HepG2 (cell line): ENCODE data around the gene JAG1. TPM values are rescaled to one million over a fixed set of nuclear protein-coding genes. Genes with fewer than 3 reads are reported as not detected.

Experiments used
- ATAC-seq: fragments of 200-7000 bp; cut with Tn5 transposase; 3 replicates; pipeline ENCODE4 v1.9.1; 2020; ENCODE audit warnings: mild to moderate bottlenecking, moderate library complexity
- BruUV-seq: library from RNA; stranded (reverse); fragments of 400-500 nt; replicated peaks from 2 replicates; lab custom pipeline; 2021; lab: Mats Ljungman, UMichigan
- CTCF ChIA-PET: fragments of 300-600 bp; formaldehyde crosslinking; extraction: SDS; loops from one replicate; lab custom pipeline; 2021; ENCODE audit warnings: low total read pairs, inconsistent platforms, low intra/inter-chr PET ratio; lab: Yijun Ruan, JAX
- POLR2A ChIA-PET: fragments of 350-600 bp; sonication (Branson Sonifier 250); formaldehyde crosslinking; loops from one replicate; lab custom pipeline; 2020; ENCODE audit warnings: antibody characterized with exemption, inconsistent platforms; lab: Yijun Ruan, JAX
- DNase-seq: peaks from one replicate; pipeline ENCODE4 v3.0.0-alpha.2; 2015; ENCODE audit warnings: low spot score
- FAIRE-seq: peaks from 3 replicates; lab custom pipeline; 2011; peaks lifted over from hg19 to GRCh38; lab: Jason Lieb, UNC
- H2AFZ ChIP-seq: one replicate; pipeline ENCODE4 v1.6.1; 2011; ENCODE audit warnings: low read length, inconsistent platforms
- H3K27ac ChIP-seq: fragments of 300-600 bp; 3 replicates; pipeline ENCODE4 v1.8.0; 2011; ENCODE audit warnings: mixed run types, mild to moderate bottlenecking, mixed read lengths, low read length, inconsistent platforms; ENCODE audit not compliant: insufficient read depth; ENCODE audit errors: extremely low read length
- H3K27me3 ChIP-seq, 2 experiments: fragments of 200-600 bp in 1 of 2; 2 replicates in 1 of 2; 3 replicates in 1 of 2; pipeline versions ENCODE4 v1.6.0 to v1.8.0; 2011; ENCODE audit warnings: low read length in 2 of 2, mild to moderate bottlenecking in 2 of 2, moderate library complexity in 2 of 2, inconsistent platforms in 1 of 2; ENCODE audit not compliant: insufficient read depth in 2 of 2, control insufficient read depth in 1 of 2
- H3K36me3 ChIP-seq, 2 experiments: fragments of 200-600 bp in 1 of 2; replicated peaks in 1 of 2; 2 replicates in 1 of 2; 3 replicates in 1 of 2; pipeline versions ENCODE4 v1.5.1 to v1.8.0; 2011; ENCODE audit warnings: low read length in 2 of 2, inconsistent platforms in 1 of 2; ENCODE audit not compliant: insufficient read depth in 2 of 2, control insufficient read depth in 1 of 2
- H3K4me1 ChIP-seq: 2 replicates; pipeline ENCODE4 v1.5.1; 2012; ENCODE audit warnings: low read length, inconsistent platforms; ENCODE audit not compliant: insufficient read depth
- H3K4me2 ChIP-seq: 2 replicates; pipeline ENCODE4 v1.6.0; 2011; ENCODE audit warnings: low read depth, low read length, inconsistent platforms
- H3K4me3 ChIP-seq, 3 experiments: fragments of 200-600 bp in 1 of 3; sonication (generic), shearing (Covaris generic) in 1 of 3; replicated peaks in 1 of 3; 2 replicates each; pipeline ENCODE4 v1.5.1; 2011 to 2016; ENCODE audit warnings: low read length in 3 of 3, inconsistent platforms in 2 of 3, low read depth in 2 of 3, mild to moderate bottlenecking in 2 of 3, control low read depth in 1 of 3, mixed read lengths in 1 of 3; ENCODE audit not compliant: insufficient read depth in 1 of 3
- H3K79me2 ChIP-seq: one replicate; pipeline ENCODE4 v1.6.1; 2011; ENCODE audit warnings: low read length, inconsistent platforms; ENCODE audit not compliant: insufficient read depth
- H3K9ac ChIP-seq: 2 replicates; pipeline ENCODE4 v1.6.0; 2011; ENCODE audit warnings: mild to moderate bottlenecking, low read depth, low read length, inconsistent platforms; ENCODE audit not compliant: insufficient read depth
- H3K9me3 ChIP-seq: 2 replicates; pipeline ENCODE4 v1.5.1; 2012; ENCODE audit warnings: mild to moderate bottlenecking, low read length
- H4K20me1 ChIP-seq: 2 replicates; pipeline ENCODE4 v1.6.0; 2011; ENCODE audit warnings: inconsistent platforms, mild to moderate bottlenecking, low read length, moderate library complexity; ENCODE audit not compliant: insufficient read depth
- AGO2 ChIP-seq: fragments of 200-400 bp; formaldehyde crosslinking; optimal IDR thresholded peaks from 2 replicates; pipeline ENCODE3; 2017; ENCODE audit warnings: mild to moderate bottlenecking, low read depth, low read length, moderate library complexity
- POLR2AphosphoS2 ChIP-seq: IDR thresholded peaks from 2 replicates; pipeline ENCODE4 v1.6.1; 2011; ENCODE audit warnings: low read depth, low read length, improper control_type of control experiment
- SMARCC2 ChIP-seq: fragments of 450-650 bp; IDR thresholded peaks from 2 replicates; pipeline ENCODE4 v1.6.1; 2017; ENCODE audit warnings: antibody characterized with exemption, mild to moderate bottlenecking
- ZBTB38 ChIP-seq: sonication (generic); formaldehyde crosslinking; IDR thresholded peaks from 2 replicates; pipeline ENCODE4 v1.5.1; 2020; ENCODE audit warnings: mild to moderate bottlenecking, missing genetic modification reagents
- ZEB1 ChIP-seq: IDR thresholded peaks from 2 replicates; pipeline ENCODE4 v1.6.1; 2012; ENCODE audit warnings: mild to moderate bottlenecking, low read depth, inconsistent platforms; ENCODE audit not compliant: insufficient replicate concordance
- ZKSCAN1 ChIP-seq: fragments of 150-350 bp; IDR thresholded peaks from 2 replicates; pipeline ENCODE4 v1.6.1; 2014; ENCODE audit warnings: low read length
- ZMYM4 ChIP-seq: sonication (generic); formaldehyde crosslinking; IDR thresholded peaks from 2 replicates; pipeline ENCODE4 v1.8.1; 2023; ENCODE audit warnings: mild to moderate bottlenecking, missing genetic modification reagents
- ZNF160 ChIP-seq: sonication (generic); formaldehyde crosslinking; IDR thresholded peaks from 2 replicates; pipeline ENCODE4 v1.8.0; 2022; ENCODE audit warnings: mild to moderate bottlenecking, inconsistent platforms, missing genetic modification reagents
- ZNF441 ChIP-seq: sonication (generic); formaldehyde crosslinking; IDR thresholded peaks from 2 replicates; pipeline ENCODE4 v1.7.0; 2021; ENCODE audit warnings: missing genetic modification reagents, borderline replicate concordance
- WGBS: methylation state at CpG from one replicate; pipeline ENCODE4 v1.1.6; 2017; ENCODE audit warnings: low lambda C conversion rate; 5-methylcytosine and 5-hydroxymethylcytosine counted together
- in situ Hi-C: cut with HindIII; loops from 2 replicates; pipeline ENCODE4 v1.10.0; 2017; ENCODE audit warnings: low pct_unique_long_range_greater_than_20kb; ENCODE audit not compliant: extremely low pct_ligation_motif_present
- intact Hi-C: fragments of 100-400 bp; cut with micrococcal nuclease; formaldehyde crosslinking; loops from one replicate; pipeline ENCODE4 v1.10.0; 2022; ENCODE audit not compliant: unreplicated experiment
- polyA plus RNA-seq, 8 experiments: library from polyadenylated mRNA; depleted of rRNA in 3 of 8; stranded (reverse) in 7 of 8; unstranded in 1 of 8; fragments of >200 nt; fragmentation: Illumina TruSeq in 4 of 8; extraction: Trizol in 4 of 8; gene quantifications; 2 replicates each; pipeline versions ENCODE4 v1.2.1 to v1.2.3, GENCODE V29; 2011 to 2016; ENCODE audit warnings: low read depth in 4 of 8, missing spikeins in 1 of 8, mixed read lengths in 1 of 8; ENCODE audit not compliant: insufficient read depth in 1 of 8
- total RNA-seq, 5 experiments: library from RNA; depleted of rRNA; stranded (reverse); fragments of >200 nt; fragmentation: Illumina TruSeq; extraction: Trizol; gene quantifications; 2 replicates each; pipeline ENCODE4 v1.2.3, GENCODE V29; 2016; ENCODE audit warnings: low read depth in 1 of 5
- TF ChIP-seq, protein P1 (sequence below): sonication (generic); formaldehyde crosslinking; IDR thresholded peaks from 2 replicates; pipeline ENCODE4 v1.4.0; 2020; ENCODE audit warnings: low read depth, missing genetic modification reagents

JAG1 gene
- total and polyA plus RNA-seq, 2 of the 13 experiments (the other 11 are each of a cell fraction or from before 2014, with no cell fraction given) = 47.1 to 56.3 TPM

DNA sequence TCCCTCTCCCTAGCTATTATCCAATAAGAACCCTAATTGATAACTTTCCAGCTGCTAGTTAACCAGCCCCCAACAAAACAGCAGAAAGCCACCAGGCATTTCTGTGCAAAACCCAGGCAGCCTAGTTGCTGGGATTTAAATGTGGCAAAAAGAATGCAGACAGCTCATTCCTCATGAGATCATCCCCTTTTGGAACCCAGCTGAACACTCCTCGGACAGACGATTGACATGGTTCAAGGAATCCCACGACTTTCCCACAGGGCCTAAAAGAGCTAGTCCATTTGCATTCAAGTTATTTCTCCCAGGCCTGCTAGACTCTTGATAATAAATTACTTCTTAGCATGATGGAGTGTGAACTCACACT lies 24.0 kb downstream of the JAG1 start:
- FAIRE-seq (no peak), ATAC-seq (no peak), DNase-seq (no peak)
- Histone ChIP-seq H3K9me3 (no peaks in the 10 kb centered on the region), H2AFZ (no peak overlapping the region), H3K4me1 (peaks cover 30% of the 10 kb centered on the region), H3K4me2 (no peak overlapping the region), H3K27me3 (no peaks in the 10 kb centered on the region), H4K20me1 (no peaks in the 10 kb centered on the region), H3K4me3 (no peak overlapping the region), H3K9ac (no peak overlapping the region), H3K79me2 (peaks cover 8% of the 10 kb centered on the region), H3K36me3 (peaks cover 85 to 95% of the 10 kb centered on the region in 2 experiments), H3K27ac (no peak overlapping the region)
- no TSS peak for BruUV-seq
- POLR2A ChIA-PET = interaction anchor here (1.3 kb wide), 1 partner anchor 22 kb away, joined by 4 read pairs; no protein-coding TSS in a partner anchor
- whole genome bisulfite sequencing = 97% methylated on average over 3 of the region's 3 CpGs
- peak; percentile 31; the same call in 1 of the 2 replicates for TF ChIP-seq POLR2AphosphoS2
- TF ChIP-seq, protein P1, sequence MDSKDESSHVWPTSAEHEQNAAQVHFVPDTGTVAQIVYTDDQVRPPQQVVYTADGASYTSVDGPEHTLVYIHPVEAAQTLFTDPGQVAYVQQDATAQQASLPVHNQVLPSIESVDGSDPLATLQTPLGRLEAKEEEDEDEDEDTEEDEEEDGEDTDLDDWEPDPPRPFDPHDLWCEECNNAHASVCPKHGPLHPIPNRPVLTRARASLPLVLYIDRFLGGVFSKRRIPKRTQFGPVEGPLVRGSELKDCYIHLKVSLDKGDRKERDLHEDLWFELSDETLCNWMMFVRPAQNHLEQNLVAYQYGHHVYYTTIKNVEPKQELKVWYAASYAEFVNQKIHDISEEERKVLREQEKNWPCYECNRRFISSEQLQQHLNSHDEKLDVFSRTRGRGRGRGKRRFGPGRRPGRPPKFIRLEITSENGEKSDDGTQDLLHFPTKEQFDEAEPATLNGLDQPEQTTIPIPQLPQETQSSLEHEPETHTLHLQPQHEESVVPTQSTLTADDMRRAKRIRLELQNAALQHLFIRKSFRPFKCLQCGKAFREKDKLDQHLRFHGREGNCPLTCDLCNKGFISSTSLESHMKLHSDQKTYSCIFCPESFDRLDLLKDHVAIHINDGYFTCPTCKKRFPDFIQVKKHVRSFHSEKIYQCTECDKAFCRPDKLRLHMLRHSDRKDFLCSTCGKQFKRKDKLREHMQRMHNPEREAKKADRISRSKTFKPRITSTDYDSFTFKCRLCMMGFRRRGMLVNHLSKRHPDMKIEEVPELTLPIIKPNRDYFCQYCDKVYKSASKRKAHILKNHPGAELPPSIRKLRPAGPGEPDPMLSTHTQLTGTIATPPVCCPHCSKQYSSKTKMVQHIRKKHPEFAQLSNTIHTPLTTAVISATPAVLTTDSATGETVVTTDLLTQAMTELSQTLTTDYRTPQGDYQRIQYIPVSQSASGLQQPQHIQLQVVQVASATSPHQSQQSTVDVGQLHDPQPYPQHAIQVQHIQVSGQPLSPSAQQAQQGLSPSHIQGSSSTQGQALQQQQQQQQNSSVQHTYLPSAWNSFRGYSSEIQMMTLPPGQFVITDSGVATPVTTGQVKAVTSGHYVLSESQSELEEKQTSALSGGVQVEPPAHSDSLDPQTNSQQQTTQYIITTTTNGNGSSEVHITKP (CRISPR knock-in tag) = no peak
- intact Hi-C loops (no loop called here), in situ Hi-C loops (loop anchor here (10.0 kb wide), 1 partner anchor 215 kb away; the partner anchor contains the start of genes MKKS and SLX4IP)
- CTCF ChIA-PET = no interaction called here

DNA sequence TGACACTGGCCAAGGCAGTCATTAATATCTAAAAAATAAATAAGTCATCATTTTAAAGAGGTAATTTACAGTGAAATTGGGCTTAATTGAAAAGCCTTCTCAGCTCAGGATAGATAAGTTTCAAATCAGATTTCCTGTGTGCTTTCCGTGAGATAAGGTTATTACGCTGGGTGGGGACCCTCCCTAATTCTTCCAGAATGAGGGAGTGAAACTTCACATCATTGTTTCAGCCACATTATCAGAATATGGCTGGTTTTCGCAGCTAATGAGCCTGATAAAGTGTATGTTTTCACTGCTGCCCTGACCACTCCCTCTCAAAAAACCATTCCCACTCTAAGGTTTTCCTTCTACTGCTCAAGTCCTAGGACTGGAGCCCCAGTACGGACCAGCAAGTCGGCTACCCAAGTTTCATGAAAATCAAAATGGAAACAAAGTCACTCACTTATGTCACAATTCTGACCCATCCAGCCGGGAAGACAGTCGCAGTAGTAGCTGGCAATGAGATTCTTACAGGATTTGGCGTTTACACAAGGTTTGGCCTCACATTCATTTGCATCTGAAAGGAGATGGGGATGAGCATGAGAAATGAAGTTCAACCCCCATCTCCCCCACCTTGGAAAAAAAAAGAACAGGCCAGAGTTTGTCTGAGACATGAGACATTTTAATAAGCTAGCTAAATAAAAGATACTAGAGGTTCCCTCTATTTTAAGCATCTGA lies 24.6 kb downstream of the JAG1 start:
- 99% methylated on average over 8 of the region's 8 CpGs for WGBS
- ATAC-seq = no peak
- H2AFZ ChIP-seq = no peak overlapping the region
- no peak for FAIRE-seq
- peaks cover 85 to 95% of the 10 kb centered on the region in 2 experiments for H3K36me3 ChIP-seq
- H3K27me3 ChIP-seq = no peaks in the 10 kb centered on the region
- no peak for DNase-seq
- no peak for TF ChIP-seq ZNF441 (CRISPR knock-in tag)
- TF ChIP-seq ZBTB38 = no peak
- no peak for TF ChIP-seq SMARCC2
- no peak for TF ChIP-seq ZEB1
- peak; percentile 7 for TF ChIP-seq AGO2
- no peak for TF ChIP-seq ZKSCAN1
- no peak for TF ChIP-seq ZNF160 (CRISPR knock-in tag)
- no peak for TF ChIP-seq ZMYM4
- H4K20me1 ChIP-seq = no peaks in the 10 kb centered on the region
- in situ Hi-C loops (loop anchor here (10.0 kb wide), 1 partner anchor 214 kb away; the partner anchor contains the start of genes MKKS and SLX4IP), intact Hi-C loops (no loop called here)
- H3K79me2 ChIP-seq = peaks cover 5% of the 10 kb centered on the region
- H3K9ac ChIP-seq = no peak overlapping the region
- no TSS peak for BruUV-seq
- H3K4me2 ChIP-seq = no peak overlapping the region
- CTCF ChIA-PET = no interaction called here
- H3K27ac ChIP-seq = no peak overlapping the region
- H3K4me1 ChIP-seq = peaks cover 25% of the 10 kb centered on the region
- POLR2A ChIA-PET = interaction anchor here (1.3 kb wide), 1 partner anchor 22 kb away, joined by 4 read pairs; no protein-coding TSS in a partner anchor
- H3K9me3 ChIP-seq = no peaks in the 10 kb centered on the region
- H3K4me3 ChIP-seq = no peak overlapping the region
